Cardiac septum (tissue), 1 donor: ENCODE results near the gene KLF11. TPM values are rescaled to one million over a fixed set of nuclear protein-coding genes. Genes with fewer than 3 reads are reported as not detected.
"Not testable (repeated sequence)": the region's sequence is repeated elsewhere in the genome, so short reads cannot be mapped to it uniquely, and the experiment has no call there.

Experiments used
- DNase-seq: peaks from one replicate; pipeline ENCODE4 v3.0.0-alpha.2; 2020; ENCODE audit warnings: low spot score
- intact Hi-C: fragments of 100-400 bp; cut with DNase I; formaldehyde crosslinking; loops from one replicate; pipeline ENCODE4 v1.14.0; 2022
- total RNA-seq: library from RNA; stranded (reverse); fragmentation: NEBNext Ultra II Directional; extraction: Animal tissue kit (Norgen Biotek cat#: 25700); gene quantifications from one replicate; pipeline ENCODE4 v1.2.1, GENCODE V29; 2021
- donor health status: DM: no; HTN: no; CAD: no.

KLF11 gene
- total RNA-seq, 1 donor from 2014 or later, result 22.3 TPM

DNA sequence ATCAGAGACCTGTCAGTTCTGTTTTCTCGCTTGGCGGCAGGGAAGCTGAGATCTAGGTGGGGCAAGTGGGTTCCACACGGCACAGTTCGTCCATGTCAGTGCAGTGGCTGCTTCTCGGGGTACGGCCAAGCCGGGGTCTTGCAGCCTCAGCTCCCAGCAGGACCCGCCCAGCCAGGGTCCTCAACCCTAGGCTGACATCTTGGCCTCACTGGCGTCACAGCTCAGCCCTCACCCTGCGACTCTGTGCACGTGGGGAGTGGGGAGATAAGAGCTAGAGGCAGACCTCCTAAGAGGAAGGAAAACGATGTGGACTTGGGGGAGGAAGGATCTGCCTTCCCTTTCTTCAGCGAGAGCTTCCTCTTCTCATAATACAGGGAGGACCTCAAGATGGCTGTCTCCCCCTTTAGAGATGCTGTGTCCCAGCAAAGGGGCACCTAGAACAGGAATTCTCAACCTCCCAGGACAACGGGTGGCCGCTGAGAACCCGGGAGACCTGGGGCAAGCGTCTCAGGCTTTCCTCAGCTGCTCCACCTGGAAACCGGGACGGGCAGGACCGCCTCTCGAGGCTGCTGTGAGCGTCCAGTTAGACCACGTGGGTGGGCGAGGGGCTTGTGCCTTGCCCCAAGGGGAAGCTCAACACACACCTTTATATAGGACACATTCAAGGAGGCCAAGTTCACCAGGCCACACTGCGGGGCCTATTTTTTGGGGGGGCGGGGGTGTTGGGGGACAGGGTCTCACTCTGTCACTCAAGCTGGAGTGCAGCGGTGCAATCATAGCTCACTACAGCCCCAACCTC is 23.5 kb upstream of the KLF11 start:
- intact Hi-C loops, result no loop called here
- DNase-seq, result no peak

DNA sequence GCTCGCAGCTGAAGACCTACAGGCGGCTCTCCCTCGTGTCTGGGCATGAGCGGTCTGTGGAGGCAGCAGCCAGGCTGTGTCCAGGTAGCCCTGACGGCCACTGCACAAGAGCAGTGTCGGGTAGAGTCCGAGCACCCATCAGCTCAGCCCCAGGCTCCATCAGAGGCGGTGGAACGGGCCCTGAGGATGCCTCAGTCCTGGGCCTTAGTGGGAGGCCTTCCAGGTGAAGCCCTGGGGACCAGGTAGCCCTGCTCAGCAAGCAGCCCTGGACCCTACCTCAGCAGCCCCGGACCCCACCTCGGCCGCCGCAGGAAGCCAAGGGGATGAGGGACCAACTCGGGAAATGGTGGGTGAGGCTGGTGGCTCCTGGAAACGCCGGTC is 21.3 kb upstream of the KLF11 start:
- DNase-seq, result no peak
- intact Hi-C loops, result no loop called here

DNA sequence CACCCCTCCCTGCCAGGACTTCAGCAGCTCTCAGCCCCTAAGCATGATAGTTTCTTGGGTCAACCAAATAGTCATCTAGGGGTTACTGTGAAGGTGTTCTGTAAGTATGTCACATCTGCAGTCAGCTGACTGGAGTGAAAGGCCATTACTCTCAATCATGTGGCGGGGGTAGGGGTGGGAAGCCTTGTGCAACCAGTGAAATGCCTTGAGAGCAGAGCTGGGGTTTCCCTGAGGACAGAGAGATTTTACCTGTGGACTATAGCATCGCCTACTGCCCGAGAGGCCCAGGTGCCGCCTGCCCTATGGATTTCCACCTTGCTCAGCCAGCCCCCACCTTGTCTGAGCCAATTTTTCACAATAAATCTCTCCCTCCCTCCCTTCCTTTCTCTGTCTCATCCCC is 20.9 kb upstream of the KLF11 start:
- intact Hi-C loops, result no loop called here
- DNase-seq, result no peak

DNA sequence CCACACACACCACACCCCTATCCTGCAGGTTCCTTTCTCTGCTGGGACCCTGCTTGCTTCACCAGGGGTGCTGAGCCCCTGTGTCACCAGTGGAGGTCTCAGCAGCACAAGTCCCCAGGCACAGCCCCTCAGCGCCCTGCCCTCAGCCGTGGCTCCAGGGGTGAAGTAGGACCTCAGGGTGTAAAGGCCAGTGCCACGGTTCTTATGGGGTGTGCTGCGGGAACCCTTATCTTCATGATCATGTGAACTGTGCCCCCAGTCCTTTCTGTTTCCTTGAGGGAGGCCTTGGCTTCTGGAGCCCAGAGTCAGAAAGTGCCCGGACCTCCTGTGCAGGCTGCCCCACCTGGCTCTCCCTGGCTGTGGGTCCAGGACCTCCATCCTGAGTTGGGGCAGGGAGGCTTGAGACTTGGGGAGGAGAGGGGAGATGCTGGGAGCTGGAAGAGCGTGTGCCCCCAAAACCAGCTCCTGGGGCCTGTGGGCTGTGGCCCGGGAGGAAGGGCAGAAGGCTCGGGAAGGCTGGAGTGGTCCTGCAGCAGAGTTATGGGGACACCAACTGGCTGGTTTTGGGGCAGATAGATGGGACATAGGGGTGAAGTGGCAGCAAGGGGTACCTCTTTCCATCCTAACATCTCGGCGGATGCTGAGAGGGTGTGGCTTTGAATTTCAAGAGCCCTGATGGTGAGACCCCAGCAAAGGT is 20.2 kb upstream of the KLF11 start:
- DNase-seq, result no peak
- intact Hi-C loops, result no loop called here

DNA sequence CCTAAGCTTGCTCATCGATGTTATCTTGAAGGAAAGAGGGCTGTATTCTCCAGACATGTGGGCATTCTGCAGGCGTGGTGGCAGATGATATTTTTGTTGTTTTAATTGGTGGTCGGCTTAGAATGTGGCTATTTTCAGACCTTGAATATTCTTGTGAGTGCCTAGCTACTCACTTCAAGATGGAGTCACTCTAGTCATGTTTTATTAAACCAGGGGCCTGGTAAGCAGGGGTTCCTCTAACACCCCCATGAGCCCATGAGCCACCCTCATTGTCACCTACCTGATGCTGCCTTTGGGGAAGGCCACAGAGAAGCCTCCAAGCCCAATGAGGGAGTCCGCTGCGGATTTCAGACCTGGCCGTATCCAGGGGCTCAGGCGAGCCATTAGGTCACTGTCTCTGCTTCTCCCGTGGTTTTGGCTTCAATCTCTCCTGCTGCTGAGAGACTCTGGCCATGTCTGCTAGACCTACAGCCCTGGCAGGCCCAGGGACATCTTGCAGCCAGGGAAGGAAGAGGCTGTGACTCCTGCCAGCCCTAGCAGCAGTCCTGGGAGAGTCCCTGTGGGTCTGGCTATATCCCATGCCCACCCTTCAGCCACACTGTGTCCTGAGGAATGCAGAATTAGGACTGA is 16.3 kb upstream of the KLF11 start:
- no peak for DNase-seq

DNA sequence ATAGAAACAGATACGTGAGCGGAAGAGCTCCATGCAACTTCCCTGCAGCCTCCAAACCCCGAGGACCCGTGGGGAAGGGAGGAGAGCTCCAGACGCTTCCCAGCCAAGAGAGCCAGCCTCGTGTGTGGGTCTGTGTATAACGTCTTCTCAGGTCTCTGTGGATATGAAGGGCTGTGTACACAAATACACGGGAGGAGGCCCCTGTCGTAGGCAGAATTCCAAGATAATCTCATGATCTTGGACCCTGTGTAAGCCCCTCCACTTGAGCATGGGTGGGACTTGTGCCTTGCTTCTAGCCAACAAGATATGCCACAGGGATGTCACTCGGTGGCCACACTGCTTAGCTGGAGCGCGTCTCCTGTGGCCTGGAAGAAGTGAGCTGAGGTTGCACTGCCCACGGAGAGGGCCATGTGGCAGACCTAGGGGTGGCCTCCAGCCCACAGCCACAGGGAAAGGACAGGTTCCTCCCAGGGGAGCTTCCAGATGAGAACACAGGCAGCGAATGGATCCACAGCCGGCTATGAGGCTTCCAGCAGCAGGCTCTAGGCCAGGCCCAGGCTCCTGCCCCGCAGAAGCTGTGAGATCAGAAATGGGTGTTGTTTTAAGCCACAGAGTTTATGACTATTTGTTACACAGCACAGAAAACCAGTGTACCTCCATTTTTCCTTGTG is 15.6 kb upstream of the KLF11 start:
- intact Hi-C loops, result no loop called here
- DNase-seq, result no peak

More for the DNA sequence above, 16.3 kb upstream of the KLF11 start:
- intact Hi-C loops, result no loop called here

DNA sequence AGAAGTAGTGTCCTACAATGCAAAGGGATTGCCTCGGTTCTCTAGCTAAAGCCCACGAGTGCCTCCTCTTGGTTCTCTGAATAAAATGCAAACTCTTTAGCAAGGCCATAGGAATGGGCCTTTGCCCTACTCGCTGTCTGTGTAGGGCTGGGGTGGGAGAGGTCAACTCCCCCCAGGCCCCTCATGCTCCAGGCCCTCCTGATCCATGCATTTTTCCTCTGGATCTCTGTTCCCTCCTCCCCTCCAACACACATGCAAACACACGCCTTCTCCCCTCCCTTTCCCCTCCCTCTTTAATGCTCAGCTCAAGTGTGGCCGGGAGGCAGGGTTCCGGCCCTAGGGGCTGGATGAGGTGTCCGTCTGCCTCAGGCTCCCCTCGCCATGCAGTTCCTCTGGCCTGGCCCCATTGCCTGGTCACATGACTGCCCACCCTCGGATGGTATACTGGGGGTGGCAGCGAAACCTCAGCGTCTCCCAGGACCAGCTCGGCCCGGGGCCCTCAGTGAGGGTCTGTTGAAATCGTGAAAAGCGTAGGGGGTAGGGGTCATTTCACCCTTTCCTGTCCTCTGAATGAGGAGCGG is 14.9 kb upstream of the KLF11 start:
- DNase-seq, result no peak
- intact Hi-C loops, result no loop called here

DNA sequence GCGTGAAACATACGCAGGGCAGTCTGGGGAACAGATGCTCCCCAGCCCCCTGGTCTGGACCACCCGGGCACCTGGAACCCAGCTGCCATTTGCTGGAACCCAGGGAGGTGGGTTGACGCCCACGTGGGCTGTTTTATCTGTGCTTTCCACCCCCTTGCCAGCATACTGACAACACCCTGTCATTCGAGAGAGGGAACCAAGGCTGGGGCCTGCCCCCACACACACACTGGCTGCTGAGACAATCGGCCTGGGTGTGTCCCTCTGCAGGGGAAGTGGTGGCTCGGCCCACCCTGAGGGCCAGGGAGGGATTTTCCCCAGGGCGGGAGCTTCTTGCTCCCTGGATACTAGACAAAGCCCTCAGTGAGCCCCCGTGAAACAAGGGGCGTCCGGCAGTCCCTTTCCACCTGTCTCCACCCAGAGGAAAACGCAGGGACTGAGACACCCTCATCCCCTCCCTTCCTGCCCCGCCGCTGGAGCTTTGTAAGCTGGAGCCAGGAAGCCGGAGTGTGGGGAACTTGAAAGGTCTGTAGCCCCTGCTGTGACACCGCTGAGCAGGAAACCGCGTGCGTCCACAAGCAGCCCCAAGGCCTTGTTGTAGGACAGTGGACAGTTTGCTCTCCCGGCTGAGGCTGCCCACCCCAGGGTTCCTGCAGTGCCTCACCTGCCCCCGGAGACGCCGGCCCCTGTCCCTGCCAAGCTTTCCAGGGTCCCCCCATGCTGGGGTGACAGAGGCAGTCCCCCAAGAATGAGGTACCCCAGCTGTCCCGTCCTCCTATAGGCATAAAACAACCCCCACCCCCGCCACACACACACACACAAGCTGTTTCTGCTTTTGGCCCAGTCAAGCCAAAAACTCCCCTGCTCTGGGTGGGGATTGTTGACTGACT is 14.1 kb upstream of the KLF11 start:
- intact Hi-C loops, result no loop called here
- peak; percentile 90 for DNase-seq

DNA sequence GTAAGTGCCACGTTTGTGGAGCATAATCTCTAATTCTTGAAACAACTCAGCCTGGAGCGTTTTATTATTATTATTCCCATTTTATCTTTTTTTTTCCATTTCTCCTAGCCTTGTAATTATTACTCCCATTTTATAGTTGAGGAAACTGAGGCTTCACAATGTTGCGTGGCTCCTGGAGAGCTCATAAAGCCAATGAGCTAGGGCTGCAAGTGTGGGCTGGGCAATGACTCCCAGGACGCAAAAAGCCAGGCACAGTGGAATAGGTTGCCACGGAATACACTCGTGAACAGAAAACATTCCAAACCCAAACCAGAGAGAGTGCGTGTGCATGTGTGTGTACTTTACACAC is 13.5 kb upstream of the KLF11 start:
- intact Hi-C loops, result no loop called here
- no peak for DNase-seq

DNA sequence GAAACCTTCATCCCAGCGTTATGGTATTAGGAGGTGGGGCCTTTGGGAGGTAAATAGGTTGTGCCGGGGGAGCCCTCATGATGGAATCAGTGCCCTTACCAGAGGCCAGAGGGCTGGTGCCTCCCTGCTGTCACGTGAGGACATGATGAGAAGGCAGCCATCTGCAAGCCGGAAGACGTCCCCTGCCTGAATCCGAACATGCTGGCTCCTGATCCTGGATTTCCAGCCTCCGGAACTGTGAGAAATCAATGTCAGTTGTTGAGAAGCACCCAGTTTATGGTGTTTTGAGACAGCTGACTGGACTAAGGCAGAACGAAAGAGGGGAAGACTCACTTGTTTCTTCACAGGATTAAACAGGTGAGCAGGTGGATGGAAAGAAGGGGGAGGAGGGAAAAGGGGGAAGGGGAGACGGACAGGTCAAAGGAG is 13.0 kb upstream of the KLF11 start:
- DNase-seq, result no peak
- intact Hi-C loops, result no loop called here

DNA sequence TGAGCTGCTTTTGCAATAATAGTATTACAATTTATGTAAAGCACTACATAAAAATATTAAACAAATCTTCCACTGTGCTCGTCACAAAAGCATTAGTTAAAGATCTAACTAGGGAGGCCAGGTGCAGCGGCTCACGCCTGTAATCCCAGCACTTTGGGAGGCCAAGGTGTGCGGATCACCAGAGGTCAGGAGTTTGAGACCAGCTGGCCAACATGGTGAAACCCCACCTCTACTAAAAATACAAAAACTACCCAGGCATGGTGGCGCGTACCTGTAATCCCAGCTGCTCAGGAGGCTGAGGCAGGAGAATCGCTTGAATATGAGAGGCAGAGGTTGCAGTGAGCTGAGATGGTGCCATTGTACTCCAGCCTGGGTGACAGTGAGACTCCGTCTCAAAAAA is 12.6 kb upstream of the KLF11 start:
- DNase-seq, intact Hi-C loops: not testable (repeated sequence)

DNA sequence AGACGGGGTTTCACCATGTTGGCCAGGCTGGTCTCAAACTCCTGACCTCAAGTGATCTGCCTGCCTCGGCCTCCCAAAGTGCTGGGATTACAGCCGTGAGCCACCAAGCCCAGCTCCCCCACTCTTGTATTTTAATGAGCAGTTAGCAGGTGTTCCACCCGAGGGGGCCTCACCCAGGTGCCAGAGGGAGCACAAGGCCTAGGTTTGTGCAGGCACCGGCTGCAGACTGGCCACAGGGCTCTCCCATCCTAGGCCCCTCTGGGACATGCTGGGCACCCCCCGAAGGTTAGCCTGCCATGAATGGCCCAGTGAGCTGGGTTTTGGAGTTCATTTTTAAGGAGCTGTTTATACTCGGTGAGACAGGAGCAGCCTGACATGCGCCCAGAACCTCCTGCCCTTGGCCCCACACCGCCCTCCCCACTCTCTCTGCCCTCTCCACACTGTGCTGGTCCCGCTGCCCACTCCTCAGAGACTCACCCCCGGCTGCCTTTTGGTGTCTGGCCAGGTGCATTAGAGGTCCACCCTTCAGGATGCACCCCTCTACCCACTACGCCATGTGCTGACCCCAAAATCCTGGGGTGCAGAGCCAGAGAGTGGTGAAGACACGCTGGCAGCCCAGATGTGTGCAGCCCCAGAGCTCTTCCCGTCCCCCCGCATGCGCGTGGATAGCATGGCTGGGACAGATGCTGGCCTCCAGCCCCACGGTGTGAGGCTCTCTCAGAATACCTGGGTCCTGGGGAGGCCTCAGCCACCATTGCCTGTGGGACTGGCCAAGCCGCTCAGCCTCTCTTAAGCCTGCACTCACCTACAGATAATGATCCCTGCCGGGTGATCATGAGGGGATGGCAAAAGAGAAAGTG is 11.2 kb upstream of the KLF11 start:
- no peak for DNase-seq
- intact Hi-C loops, result no loop called here

DNA sequence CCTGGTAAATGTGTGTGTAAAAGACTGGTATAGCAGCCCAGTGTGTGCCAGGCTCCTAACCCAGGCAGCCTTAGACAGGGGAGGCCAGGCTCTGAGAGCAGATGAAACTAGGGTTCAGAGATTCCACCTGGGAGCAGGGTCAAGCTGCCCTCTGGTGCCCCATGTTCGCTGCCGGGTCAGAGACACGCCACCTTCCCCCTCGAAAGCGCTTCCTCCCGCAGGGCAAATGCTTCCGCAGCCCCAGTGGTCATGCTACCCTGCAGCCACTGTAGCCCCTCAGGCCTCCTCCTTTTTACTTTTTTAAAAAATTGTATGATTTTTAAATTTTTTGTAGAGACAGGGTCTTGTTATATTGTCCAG is 10.6 kb upstream of the KLF11 start:
- DNase-seq, result no peak
- intact Hi-C loops, result no loop called here

DNA sequence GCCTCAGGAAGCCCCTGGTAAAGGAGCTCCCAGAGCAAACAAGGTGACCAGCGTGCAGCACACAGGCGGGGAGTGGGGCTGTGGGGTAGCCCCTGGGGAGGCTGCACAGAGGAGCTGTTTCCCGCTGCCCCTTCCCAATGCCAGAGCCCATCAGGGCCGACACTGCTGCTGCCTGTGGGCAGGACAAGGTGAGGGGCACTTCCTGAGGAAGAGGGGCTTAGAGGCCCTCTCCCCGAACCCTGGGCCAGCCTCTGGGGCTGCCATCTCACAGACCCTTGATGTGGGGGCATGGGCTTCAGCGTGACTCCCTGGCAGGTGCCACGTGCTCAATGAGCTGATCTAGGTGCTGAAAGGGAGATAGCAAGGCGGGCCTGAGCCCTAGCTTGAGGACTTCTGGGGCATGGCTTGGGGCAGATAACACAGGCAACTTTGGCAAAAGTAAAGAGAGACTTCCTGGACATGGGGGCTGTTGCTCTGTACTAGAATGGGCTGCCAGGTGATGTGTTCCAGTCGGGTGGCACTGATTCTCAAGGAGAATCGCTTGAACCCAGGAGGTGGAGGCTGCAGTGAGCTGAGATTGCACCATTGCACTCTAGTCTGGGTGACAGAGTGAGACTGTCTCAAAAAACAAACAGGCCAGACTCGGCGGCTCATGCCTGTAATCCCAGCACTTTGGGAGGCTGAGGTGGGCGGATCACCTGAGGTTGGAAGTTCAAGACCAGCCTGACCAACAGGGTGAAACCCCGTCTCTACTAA is 9.9 kb upstream of the KLF11 start:
- DNase-seq, result no peak
- intact Hi-C loops, result no loop called here

DNA sequence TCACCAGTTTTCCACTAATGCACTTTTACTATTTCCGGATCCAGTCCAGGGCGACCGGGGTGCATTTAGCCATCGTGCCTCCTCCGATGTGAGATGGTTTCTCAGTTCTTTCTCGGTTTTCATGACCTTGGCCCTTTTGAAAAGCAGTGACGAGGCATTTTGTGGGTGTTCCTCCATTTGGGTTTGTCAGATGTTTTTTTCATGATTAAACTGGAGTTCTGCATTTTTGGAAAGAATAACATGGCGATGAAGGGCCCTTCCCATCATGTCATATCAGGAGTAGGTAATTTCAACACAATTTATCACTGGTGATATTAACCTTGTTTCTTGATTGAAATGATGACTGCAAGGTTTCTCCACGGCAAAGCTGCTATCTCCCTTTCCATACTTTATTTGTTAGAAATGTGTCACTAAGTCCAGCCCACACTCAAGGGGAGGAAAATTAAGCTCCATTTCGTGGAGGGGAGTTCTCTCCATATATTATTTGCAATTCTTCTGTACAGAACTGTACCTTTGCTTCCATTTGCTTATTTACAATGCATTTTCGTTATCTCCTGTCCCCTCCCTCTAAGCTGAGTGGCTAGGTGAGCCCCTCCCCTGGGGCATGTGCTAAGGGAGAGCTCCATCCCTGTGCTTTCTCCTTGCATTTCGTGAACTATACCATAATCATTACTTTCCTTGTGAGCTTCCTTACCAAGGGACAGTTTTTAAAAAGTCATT is 8.9 kb upstream of the KLF11 start:
- intact Hi-C loops, result no loop called here
- no peak for DNase-seq

DNA sequence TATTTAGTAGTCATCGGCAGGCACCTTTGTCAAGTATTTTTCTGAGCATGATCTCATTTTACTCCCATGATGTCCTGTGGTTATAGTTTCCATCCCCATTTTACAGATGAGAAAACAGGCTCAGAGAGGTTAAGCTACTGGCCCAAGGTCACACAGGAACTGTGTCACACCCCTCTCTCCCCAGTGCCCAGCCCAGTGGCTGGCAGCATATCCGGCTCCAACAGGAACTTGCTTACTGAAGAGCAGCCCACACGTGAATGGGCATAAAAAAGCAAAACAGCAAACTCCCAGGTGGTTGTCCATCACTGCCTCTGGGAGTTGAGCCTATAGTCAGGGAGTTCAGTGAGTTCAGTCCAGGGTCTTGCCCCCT is 8.3 kb upstream of the KLF11 start:
- intact Hi-C loops, result no loop called here
- no peak for DNase-seq

DNA sequence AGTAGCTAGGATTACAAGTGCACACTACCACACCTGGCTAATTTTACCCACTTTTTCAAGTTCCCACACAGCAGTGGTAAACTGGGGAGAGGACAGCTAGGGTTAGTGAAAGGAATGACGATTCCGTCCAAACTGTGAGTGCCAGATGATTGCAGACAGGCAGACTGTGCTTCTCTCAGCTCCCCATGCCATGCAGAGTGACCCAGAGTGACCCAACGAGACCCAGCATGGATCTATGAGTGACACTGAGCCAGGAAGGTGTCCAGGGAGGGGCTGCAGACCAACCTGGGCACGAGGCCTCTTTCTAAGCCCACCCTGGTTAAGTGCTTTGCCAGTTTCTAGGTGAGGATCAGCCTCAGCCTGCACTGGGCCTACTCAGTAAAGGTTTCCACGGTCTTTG is 7.7 kb upstream of the KLF11 start:
- no peak for DNase-seq
- intact Hi-C loops, result no loop called here
